ENCODE results near the gene ABHD4. TPM values are rescaled to one million over a fixed set of nuclear protein-coding genes. Genes with fewer than 3 reads are reported as not detected.

ABHD4 gene
- total RNA-seq, 4 donors from 2014 or later: 16.1 to 42.4 (median 31.9) TPM

- WGBS, 2 donors: 60 to 80% methylated on average over 1 of the region's 1 CpG
- DNase-seq (ENCODE audit: low spot score in 2 of 2): no peak
- no peaks in the 10 kb centered on the region for H3K27me3 ChIP-seq
- H3K4me3 ChIP-seq: no peak within 1 kb of the TSS
- no peaks in the 10 kb centered on the region for H3K36me3 ChIP-seq
- no peaks in the 10 kb centered on the region for H3K4me1 ChIP-seq
- no peaks in the 10 kb centered on the region for H3K9me3 ChIP-seq
- no peak within 1 kb of the TSS for H3K27ac ChIP-seq
- no peak for TF ChIP-seq POLR2A (IDR thresholded peaks at IDR 0.05)
- no peak for TF ChIP-seq EP300 (IDR thresholded peaks at IDR 0.05)
- TF ChIP-seq CTCF (IDR thresholded peaks at IDR 0.05): no peak
These were observed 46.2 kb downstream of the ABHD4 start, which contains the start of gene OR6J1 for GRCh38 chr14:22644305-22644635. OR6J1 (minus strand) TSS chr14:22644352; CDS start chr14:22634811, 9,541 bp downstream.

- 81 to 85% methylated on average over 4 of the region's 4 CpGs for WGBS, 2 donors
- Histone ChIP-seq H3K4me3 (no peak overlapping the region), H3K9me3 (no peaks in the 10 kb centered on the region), H3K27me3 (no peaks in the 10 kb centered on the region), H3K4me1 (no peaks in the 10 kb centered on the region), H3K27ac (no peak overlapping the region), H3K36me3 (no peaks in the 10 kb centered on the region)
- no peak for DNase-seq (ENCODE audit: low spot score in 2 of 2)
- TF ChIP-seq EP300 (IDR thresholded peaks at IDR 0.05): no peak
- no peak for TF ChIP-seq CTCF (IDR thresholded peaks at IDR 0.05)
- TF ChIP-seq POLR2A (IDR thresholded peaks at IDR 0.05): no peak
These were observed 48.6 kb downstream of the ABHD4 start for GRCh38 chr14:22646570-22647254.

- H3K27me3 ChIP-seq: no peaks in the 10 kb centered on the region
- H3K9me3 ChIP-seq: no peaks in the 10 kb centered on the region
- H3K4me3 ChIP-seq: no peak overlapping the region
- WGBS, 2 donors: 68 to 76% methylated on average over 2 of the region's 2 CpGs
- TF ChIP-seq CTCF (IDR thresholded peaks at IDR 0.05) (no peak), POLR2A (IDR thresholded peaks at IDR 0.05) (no peak), EP300 (IDR thresholded peaks at IDR 0.05) (no peak)
- no peak for DNase-seq (ENCODE audit: low spot score in 2 of 2)
- H3K4me1 ChIP-seq: no peaks in the 10 kb centered on the region
- H3K27ac ChIP-seq: no peak overlapping the region
- no peaks in the 10 kb centered on the region for H3K36me3 ChIP-seq
These were observed 50.4 kb downstream of the ABHD4 start for GRCh38 chr14:22648506-22648905.

GRCh38 chr14:22650046-22650739 is 52.1 kb downstream of the ABHD4 start:
- Histone ChIP-seq H3K4me1 (no peaks in the 10 kb centered on the region), H3K36me3 (no peaks in the 10 kb centered on the region), H3K4me3 (no peak overlapping the region), H3K9me3 (no peaks in the 10 kb centered on the region), H3K27ac (no peak overlapping the region), H3K27me3 (no peaks in the 10 kb centered on the region)
- 73 to 85% methylated on average over 7 of the region's 7 CpGs for WGBS, 2 donors
- DNase-seq (ENCODE audit: low spot score in 2 of 2): no peak
- TF ChIP-seq CTCF (IDR thresholded peaks at IDR 0.05): no peak
- TF ChIP-seq EP300 (IDR thresholded peaks at IDR 0.05): no peak
- no peak for TF ChIP-seq POLR2A (IDR thresholded peaks at IDR 0.05)

GRCh38 chr14:22650960-22651521 is 52.9 kb downstream of the ABHD4 start:
- no peaks in the 10 kb centered on the region for H3K9me3 ChIP-seq
- no peaks in the 10 kb centered on the region for H3K4me1 ChIP-seq
- H3K27me3 ChIP-seq: no peaks in the 10 kb centered on the region
- no peak for TF ChIP-seq POLR2A (IDR thresholded peaks at IDR 0.05)
- no peak for TF ChIP-seq EP300 (IDR thresholded peaks at IDR 0.05)
- TF ChIP-seq CTCF (IDR thresholded peaks at IDR 0.05): no peak
- no peaks in the 10 kb centered on the region for H3K36me3 ChIP-seq
- H3K27ac ChIP-seq: no peak overlapping the region
- 63 to 74% methylated on average over 3 of the region's 3 CpGs for WGBS, 2 donors
- DNase-seq (ENCODE audit: low spot score in 2 of 2): no peak
- no peak overlapping the region for H3K4me3 ChIP-seq
